Measurements from ENCODE around the gene SLIT3.

Gene SLIT3

DNA sequence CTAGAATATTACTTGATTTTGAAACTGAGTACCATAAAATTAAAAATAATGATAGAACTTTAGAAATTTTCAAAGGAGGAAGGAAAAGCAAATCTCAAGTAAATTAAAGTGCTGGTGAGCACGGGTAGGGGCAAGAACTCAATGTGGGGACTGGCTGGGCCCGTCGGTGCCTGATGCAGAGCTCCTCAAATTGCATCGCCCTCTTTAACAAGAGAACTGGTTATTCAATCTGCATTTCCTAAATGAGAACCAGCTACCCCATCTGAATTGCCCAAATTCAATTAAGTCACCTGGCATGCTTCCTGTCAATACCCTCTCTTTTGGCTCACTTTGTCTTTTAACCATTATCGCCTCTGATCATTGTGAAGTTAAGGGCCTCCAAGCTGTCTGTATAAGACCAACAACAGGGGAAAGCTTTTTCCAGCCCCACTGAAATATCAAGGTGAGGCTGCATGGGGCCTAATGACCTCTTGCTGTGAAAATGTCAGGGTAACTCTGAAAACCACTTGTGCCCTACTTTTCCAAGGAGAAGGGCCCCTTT, 316.7 kb downstream of the SLIT3 start:
- DNase-seq = peak; percentile 16

DNA sequence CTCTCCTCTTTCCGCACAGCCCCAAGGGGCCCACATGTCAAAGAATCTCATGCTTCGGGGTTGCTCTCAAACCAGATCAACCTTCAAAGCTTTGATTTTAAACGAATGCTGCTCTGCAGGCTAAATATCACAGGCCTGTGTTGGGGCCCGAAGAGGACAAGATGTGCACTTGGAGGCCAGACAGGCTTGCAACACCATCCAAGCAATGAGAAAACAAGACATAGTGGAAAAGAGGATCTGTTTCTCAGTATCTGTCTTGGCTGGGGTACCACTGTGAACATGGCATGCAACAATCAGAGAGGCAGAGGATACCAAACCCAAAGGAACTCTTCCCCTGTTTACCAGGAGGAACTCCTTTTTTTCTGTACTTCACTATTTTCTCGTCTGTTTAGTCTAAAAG, 321.8 kb downstream of the SLIT3 start:
- DNase-seq = no peak

DNA sequence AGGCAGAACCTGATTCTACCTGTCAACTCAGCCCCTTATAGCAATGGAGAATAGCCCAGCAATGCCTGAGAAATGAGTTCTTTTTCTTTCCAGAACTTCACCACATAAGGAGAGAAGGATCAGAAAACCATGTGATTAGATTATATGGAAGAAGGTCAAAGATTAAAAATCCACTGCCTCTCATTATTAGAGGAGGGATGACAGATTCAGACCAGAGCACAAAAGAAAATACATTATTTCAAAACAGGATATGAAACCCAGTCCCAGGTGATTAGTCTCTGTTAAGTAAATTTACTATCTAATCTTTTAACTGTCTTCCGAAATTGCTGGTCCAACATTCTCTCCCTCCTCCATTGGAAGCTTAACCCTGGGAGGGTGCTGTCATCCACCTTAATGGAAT, 322.4 kb downstream of the SLIT3 start:
- DNase-seq = no peak

DNA sequence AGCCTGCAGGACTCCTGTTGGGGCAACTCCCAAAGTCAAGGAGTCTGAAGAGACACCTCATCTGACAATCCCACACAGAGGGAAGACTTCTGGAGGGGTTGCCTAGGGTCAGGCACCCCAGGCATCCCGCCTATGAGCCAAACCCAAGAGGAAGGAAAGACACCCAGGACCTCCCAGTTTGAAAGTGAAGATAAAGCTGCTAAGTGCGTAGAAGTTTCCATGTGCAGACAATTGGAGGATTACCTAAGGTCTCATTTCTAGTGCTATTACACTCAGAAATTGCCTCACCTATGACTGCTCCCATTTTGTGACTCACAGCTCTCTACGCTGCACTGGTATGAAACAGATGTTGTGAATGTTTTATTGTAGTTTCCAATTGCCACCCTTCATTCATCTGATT, 322.9 kb downstream of the SLIT3 start:
- no peak for DNase-seq

DNA sequence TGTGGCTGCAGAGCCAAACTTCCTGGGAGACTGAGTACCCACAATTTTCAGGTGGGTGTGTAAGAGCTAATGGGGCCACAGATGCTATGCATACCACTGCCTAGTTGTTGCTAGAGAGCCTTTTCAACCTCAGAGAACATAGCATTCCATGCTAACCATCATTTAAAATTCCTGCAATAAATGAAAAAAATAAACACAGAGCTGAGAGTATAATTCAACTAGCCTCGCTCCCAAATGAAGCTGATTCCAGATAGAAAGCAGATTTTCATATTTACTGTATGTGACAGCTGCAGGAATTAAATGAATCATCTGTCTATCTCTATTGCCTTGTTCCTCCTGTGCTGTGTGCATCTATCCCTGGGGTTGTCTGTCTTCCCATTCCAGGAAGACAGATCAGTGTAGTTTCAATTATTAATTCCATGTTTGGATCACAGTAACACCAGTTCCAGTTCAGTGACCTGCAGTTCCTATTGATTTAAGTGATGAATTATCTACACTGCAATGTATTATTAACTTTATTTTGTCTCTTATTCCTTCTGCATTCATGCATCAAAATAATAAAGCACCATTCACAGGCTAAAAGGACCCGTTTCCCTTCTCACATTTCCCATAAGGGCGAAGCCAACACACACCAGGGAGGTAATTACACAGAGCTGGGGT, 324.5 kb downstream of the SLIT3 start:
- DNase-seq = no peak

DNA sequence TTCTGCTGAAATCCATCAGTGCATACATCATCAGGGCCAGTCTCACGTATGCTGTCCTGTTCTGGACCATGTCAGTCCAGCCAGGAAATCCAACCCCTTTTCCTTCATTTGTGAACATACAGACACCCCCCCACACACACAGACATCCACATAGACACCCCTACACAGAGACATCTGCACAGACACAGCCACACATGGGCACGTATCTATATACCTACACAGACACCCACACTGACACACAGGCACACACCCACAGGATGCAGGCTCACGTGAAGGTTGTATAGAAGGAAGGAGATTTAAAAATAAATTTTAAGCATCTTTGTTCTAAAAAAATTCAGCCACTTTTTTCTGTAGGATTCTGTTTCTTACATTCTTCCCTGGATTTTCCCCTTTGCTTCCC, 325.6 kb downstream of the SLIT3 start:
- no peak for DNase-seq

DNA sequence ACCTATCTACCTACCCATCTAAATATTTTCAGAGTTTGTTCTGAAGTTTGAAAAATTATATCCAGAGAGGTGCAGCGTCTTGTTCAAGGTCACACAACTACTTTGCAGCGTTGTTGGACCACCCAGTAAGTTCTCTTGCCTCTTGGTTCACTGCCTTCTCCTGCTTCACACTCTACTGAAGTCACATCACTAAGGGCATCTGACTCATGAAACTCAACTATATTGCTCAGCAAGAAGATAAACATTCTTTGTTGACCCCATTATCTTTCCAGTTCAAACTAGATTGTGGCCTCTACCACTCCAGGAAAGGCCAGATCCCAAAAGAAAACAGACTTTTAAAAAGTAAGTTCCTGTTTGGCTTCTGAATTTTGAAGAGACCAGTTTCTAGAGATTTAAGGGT, 326.9 kb downstream of the SLIT3 start:
- no peak for DNase-seq

DNA sequence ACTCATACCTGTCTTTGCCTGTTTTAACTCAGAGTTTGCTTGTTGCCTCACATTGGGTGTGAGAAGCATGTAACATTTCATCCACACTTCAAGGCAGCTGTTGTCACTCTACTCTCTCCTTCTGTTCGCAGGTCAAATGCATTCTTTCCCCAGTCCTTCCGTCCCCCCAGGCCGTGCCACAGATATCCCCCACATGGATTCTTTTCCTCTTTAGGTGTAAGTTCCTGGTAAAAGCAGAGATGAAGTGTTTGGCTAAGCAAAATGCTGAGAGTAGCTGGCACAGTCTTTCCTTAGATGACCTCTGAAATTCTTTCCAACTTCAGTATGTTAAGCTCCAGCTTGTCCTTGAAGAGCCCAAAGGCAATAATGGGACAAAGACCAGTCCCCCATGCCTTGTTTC, 328.2 kb downstream of the SLIT3 start:
- no peak for DNase-seq

DNA sequence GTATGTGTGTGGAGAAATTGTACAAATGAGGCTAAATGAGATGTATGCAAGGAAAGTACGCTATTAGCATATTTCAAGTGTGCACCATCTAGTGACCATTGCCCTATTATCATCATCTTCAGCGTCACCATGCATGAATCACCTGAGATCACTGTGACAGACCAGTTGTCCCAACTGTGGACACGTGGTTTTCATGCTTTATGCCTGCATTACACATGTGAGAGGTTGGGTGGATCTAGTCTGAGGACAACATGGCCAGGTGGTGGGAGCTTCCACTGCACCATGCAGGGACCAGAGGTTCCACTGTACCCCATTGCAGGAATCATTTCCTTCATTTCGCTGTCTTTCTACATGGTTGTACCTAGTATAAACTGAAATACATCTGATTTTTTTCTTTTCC, 329.8 kb downstream of the SLIT3 start:
- DNase-seq = no peak

DNA sequence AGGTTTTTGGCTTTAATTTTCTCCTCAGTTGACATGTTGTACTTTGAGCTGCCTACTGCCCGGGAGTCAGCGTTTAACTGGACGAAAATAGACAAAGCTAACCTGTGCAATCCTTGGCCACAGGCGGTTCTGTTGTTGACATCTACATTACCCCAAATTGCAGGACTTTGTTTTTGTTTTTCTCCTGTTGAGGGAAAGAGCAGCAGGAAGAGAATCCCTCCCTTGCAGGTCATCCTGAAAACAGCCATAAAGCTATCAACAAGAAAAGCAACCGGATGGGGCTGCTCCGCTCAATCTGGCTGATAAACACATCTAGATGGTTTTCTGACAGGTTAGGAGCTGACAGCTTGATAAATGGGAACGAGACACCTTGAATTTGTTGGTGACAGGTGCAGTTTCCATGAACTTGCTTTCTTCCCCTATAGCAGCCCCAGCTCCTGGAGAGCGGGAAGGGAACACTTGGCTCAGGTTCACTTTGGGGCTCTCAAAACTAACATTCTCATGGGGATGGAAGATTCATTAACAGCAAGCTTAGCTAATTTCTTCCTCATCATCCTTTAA, 331.5 kb downstream of the SLIT3 start:
- DNase-seq = no peak

DNA sequence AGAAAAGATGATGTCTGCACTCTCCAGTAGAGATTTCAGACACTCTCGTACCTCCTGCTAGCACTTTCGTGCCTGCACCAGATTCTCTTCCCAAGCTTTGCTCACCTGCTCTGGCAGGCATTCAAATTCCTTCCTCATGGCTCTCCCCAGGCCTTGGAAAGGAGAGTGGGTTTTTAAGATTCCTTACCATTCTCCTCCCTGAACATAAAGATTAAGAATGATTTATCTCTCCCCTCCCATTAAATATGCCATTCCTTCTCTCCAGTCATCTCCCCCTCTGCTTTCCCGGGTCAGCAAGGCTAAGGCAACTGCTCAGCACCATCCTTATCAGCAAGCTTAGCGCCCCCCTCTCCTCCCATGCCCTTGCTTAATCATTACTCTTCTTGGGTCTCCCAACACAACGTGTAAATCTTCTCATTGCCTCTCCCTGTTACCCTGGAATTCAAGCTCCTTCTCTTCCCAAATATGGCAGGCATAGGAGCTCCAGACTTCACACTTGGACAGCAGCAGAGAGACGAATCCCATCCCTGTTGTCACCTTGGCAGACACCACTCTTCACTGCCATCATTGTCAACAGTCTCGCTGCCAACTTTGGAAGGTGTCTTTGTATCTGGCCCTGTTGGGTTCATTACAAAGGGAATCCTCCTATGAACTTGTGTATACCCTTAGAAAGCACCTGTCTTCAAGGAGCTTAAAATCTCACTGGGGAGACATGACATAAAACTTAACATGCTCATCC, 332.9 kb downstream of the SLIT3 start:
- no peak for DNase-seq

DNA sequence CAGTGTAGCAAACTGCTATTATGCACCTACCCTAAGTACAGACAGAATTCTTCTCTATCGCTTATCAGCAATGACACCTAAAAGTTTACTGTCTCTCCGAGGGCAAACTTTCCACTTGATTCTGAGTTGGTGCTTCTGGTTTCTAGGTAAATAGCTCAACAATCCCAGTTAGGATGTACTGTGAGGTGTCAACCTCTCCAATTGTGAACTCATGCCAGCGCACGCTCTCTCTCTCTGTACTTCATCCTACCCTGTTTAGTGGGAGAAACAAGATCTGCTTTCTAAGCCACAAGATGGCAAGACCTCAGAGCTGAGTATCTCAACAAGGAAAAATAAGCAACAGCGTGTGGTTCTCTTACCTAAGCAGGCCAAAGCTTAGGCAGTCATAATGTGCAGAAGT, 335.3 kb downstream of the SLIT3 start:
- DNase-seq = no peak

DNA sequence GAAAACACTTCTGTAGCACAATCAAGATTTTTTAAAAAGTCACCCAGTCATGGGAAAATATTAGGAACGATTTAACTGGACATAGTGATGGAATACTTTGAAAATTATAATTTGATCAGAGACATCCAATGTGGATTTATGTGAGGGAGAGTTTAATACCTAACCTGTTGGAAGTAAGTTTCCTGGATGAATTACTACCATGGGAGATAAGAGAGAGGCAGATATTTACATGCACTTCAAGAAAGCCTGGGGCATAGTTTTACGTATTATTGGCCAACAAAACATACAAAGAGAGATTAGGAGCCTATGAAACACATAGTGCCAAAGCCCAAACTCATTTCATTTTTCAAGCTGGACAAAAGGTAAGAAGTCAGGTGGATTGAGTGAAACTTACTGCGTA, 336.8 kb downstream of the SLIT3 start:
- no peak for DNase-seq

DNA sequence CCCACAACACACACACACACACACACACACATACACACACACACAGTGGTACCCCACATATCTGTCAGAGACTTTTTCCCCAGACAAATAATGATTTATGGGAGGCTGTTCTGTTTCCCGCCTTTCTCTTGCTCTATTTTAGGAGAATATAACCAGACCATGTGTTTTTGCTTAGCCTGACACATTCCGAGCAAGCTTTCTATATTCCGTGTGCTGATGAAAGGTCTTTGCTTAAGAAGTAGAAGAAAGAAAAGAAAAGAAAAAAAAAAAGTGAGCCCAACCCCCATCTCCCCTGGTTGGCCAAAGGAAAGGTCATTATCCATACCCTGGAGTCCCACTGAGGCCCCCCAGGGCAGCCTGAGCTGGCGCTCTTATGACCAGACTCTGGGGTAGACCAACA, 338.6 kb downstream of the SLIT3 start:
- DNase-seq = no peak

DNA sequence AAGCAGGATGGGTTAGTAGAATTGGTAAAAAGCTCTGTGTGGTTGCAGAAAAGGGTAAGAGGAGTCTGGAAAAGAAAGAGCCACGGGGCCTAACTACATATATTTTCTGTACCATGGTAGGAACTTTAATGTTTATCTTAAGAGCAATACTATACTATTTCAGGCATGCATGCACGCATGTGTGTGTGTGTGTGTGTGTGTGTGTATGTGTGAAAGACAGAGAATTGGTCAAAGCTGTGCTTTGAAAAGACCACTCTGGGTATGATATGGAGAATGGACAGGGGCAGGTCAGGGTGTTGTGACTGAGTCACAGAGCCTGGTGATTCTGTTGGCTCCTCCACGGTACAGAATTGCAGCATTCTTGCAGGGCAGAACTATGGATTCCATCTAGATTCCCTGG, 339.3 kb downstream of the SLIT3 start:
- no peak for DNase-seq

DNA sequence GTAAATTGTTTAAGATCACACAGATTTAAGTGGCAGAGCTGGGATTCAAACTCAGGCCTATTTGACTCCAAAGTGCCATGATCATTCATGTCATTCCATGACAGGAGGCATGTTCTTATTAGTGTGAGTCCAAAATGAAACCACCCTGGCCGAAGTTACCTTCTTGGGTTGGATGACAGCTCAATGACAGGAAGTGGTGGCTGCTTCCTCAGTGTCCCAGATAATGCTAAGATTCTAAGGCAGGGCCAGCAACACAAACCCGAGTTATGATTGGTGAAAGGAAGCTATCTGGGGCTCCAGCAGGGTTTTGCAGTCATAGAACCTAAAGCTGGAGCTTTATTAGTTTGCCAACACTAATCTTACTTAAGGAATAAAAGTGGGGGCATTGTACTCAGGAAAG, 340.4 kb downstream of the SLIT3 start:
- no peak for DNase-seq

DNA sequence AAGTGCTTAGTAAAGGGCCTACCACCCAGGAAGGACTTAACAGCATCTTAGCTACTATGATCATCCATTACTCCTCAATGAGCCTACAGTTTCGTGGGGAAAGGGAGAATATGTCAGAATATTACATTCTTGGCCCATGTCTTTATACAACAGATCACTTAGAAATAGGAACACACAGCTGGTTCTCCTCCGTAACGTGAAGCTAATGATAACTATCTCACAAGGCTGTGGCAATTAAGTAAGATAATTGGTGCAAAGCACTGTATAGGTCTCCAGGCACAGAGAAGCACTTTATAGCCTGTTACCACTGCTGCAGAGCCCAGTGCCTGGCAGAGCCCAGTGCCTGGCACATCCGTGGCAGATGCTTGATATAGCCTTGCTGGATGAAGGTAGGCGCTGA, 347.6 kb downstream of the SLIT3 start:
- DNase-seq = no peak

DNA sequence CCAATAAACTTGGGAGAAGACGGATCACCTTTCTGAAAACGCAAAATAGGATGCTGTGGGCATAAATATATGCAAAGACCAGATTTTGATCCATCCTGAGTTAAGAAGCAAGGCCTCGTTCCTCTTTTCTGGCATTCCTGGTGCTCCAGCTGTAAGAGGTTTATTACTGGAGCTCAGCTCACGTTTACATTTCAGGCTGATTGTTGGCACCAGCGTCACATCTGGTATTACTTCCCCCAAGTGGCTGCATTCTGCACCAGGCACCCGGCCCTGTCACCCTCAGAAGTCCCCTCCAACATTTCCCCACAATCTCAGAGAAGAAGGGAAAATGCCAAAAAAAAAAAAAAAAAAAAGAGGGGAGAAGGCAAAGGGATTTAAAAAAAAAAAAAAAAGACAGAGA, 348.7 kb downstream of the SLIT3 start:
- DNase-seq = no peak

DNA sequence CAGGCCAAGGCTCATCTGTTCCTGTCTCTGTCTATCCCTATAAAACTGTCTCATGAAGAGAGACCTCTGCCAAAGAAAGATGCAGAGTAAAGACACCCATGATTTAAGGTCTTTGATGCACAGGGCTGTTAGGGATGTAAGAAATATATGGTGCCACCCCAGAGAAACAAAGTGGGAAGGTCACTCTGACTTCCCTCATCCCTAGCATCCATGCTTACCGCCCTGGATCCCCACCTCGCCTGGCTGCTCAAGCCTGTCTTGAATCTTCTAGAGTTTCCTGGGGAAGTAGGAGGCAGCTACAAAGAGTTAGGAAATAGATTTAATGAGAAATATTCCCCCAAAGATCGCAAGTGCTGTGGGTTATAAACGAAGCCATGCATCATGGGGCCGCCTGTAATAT, 349.2 kb downstream of the SLIT3 start:
- no peak for DNase-seq

DNA sequence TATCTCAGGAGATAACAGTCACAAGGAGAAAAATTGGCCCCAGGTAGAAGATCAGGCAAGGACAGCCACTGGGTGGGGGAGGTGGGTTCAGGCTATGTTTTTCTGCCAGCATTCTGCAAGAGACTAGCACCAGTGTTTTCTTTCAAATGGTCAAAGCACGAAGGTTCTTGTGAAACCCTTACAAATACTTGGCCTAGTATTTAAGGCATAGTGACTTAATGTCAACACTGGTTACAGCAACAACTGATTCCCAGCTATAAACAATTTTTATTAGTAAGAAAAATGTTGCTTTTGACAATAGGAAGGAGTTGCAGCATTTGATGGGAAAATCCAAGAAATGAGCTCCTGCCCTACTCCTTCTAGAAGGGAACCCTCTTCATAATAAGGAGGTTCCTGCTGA, 349.6 kb downstream of the SLIT3 start:
- DNase-seq = no peak

DNA sequence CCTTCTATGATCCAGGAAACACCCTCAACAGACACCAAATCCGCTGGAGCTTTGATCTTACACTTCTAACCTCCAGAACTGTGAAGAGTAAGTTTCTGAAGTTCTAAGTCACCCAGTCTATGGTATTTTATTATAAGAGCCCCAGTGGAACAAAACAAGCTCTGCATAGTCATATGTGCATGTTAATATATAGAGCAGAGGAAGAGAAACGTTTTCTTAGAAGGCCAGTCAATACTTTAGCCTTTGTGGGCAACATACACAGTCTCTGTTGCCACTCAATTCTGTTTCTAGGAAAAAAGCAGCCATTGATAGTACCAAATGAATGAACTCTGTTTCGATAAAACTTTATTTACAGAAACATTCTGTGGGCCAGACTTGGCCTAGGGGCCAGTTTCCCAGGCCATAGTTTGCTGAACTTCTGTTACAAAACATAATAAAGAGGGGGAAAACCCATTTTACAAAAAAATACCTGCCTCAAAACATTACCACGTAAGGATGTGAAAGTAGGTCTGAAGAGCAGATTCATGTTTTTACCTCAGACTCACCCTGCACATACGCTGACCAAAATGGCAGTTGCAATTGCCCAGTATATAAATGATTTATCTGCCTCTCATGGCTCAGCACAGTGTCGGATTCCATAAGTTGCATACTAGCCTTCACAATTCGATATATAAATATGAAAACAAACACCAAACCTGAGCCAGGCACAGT, 350.5 kb downstream of the SLIT3 start:
- no peak for DNase-seq

DNA sequence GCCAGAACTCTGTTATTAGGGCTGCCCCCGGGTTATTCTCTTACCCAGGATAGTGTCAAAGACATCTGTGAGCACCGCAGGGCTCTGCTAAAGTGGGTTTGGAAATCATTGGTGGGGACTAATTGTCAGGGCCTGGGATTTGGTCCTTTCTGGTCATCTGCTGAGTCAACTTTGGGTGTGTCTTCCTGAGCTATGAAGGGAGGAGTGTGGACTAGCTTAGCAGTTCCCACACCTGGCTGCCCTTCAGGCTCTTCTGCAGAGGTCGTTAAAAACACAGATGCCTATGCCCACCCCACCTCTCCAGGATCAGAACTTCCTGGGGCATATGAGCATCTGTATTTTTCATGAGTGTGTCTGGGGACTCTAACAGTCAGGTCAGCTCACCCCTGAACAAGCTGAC, 352.2 kb downstream of the SLIT3 start:
- DNase-seq = no peak

DNA sequence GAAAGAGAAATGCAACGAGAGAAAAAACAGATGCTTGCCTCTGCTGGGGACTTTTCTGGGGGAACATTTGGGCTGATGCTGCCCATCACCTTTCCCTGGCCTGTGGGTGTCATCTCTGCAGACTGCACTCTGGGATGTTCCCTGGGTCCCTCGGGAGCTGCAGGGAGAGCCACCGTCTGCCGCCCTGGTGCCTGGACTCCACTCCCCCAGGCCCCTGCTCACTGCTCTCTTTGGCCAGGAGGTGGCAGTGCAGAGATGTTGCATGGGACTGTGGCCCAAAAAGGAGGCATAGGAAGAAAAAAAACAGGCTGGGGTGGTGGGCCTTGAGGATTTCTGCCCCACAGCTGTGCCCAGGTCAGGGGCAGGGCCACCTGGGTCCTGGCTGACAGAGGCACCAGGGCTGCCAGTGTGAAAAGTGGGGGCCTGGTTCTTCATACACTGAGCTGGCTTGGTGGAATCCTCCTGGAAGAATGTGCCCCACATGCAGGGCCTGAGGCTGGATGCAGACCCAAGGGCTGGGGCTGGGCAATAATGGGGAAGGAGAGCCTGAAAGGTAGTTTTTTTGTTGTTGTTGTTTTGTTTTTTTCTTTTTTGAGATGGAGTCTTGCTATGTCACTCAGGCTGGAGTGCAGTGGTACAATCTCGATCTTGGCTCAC, 353.6 kb downstream of the SLIT3 start:
- no peak for DNase-seq
